Lung (tissue), 12 donors: Measurements from ENCODE around the gene EHD1. TPM values are rescaled to one million over a fixed set of nuclear protein-coding genes. Genes with fewer than 3 reads are reported as not detected.

Experiments used
- ATAC-seq: fragments of 200-7000 bp; cut with Tn5 transposase; one replicate; pipeline ENCODE4 v1.9.1; 2020; ENCODE audit warnings: moderate number of reproducible peaks; ENCODE audit not compliant: insufficient read depth, low FRiP score
- DNase-seq, 3 donors: peaks; one replicate each; pipeline ENCODE4 v3.0.0-alpha.2; 2013 to 2017
- H3K27ac ChIP-seq, 2 donors: one replicate each; pipeline ENCODE4 v1.5.1; 2013; ENCODE audit warnings: mild to moderate bottlenecking in 2 of 2, moderate library complexity in 2 of 2, control low read depth in 1 of 2, inconsistent platforms in 1 of 2, low read depth in 1 of 2, low read length in 1 of 2
- H3K27me3 ChIP-seq, 3 donors: one replicate each; pipeline ENCODE4 v1.5.1; 2013; ENCODE audit warnings: low read length in 2 of 3; ENCODE audit not compliant: control insufficient read depth in 3 of 3, insufficient read depth in 3 of 3
- H3K36me3 ChIP-seq, 4 donors: one replicate each; pipeline ENCODE4 v1.5.1; 2013; ENCODE audit warnings: low read length in 4 of 4, mild to moderate bottlenecking in 1 of 4, moderate library complexity in 1 of 4; ENCODE audit not compliant: control insufficient read depth in 4 of 4, insufficient read depth in 4 of 4
- H3K4me1 ChIP-seq, 5 donors: one replicate each; pipeline ENCODE4 v1.5.1; 2013; ENCODE audit warnings: low read length in 5 of 5, mild to moderate bottlenecking in 2 of 5, moderate library complexity in 1 of 5; ENCODE audit not compliant: control insufficient read depth in 5 of 5, insufficient read depth in 5 of 5
- H3K4me3 ChIP-seq: one replicate; pipeline ENCODE4 v1.5.1; 2013; ENCODE audit warnings: mild to moderate bottlenecking, control low read depth, moderate library complexity
- H3K9ac ChIP-seq, 2 donors: one replicate each; pipeline ENCODE4 v1.5.1; 2013; ENCODE audit warnings: low read length in 2 of 2, control low read depth in 1 of 2; ENCODE audit not compliant: insufficient read depth in 1 of 2
- H3K9me3 ChIP-seq, 4 donors: one replicate each; pipeline ENCODE4 v1.5.1; 2013; ENCODE audit warnings: low read length in 3 of 4, mild to moderate bottlenecking in 1 of 4, moderate library complexity in 1 of 4; ENCODE audit not compliant: control insufficient read depth in 4 of 4, insufficient read depth in 3 of 4
- WGBS, 2 donors: extraction: QIAGEN DNeasy Blood & Tissue Kit; methylation state at CpG; one replicate each; pipeline ENCODE4 v1.1.7; 2013; 5-methylcytosine and 5-hydroxymethylcytosine counted together
- polyA plus RNA-seq, 2 donors: library from polyadenylated mRNA; stranded (reverse); fragments of 200-250 nt; gene quantifications; one replicate each; pipeline ENCODE4 v1.2.1, GENCODE V29; 2013
- total RNA-seq, 2 donors: library from RNA; depleted of rRNA in 1 of 2; stranded (reverse); fragments of >200 nt in 1 of 2; gene quantifications; one replicate each; pipeline ENCODE4 v1.2.1, GENCODE V29; 2014 to 2021
- TF ChIP-seq, protein P1 (sequence below): IDR thresholded peaks from 2 replicates; pipeline ENCODE4 v1.5.1; 2012; ENCODE audit warnings: mild to moderate bottlenecking; ENCODE audit errors: control extremely low read depth, extremely low read depth
- donor health status: control.
- donor health status: control.
- donor health status: Bipolar disorder and iron deficiency.
- donor health status: healthy.
- donor health status: DM: yes; HTN: yes; CAD: no.

EHD1 gene
- total and polyA plus RNA-seq, 4 donors: 42.1 to 144 (median 105) TPM

DNA sequence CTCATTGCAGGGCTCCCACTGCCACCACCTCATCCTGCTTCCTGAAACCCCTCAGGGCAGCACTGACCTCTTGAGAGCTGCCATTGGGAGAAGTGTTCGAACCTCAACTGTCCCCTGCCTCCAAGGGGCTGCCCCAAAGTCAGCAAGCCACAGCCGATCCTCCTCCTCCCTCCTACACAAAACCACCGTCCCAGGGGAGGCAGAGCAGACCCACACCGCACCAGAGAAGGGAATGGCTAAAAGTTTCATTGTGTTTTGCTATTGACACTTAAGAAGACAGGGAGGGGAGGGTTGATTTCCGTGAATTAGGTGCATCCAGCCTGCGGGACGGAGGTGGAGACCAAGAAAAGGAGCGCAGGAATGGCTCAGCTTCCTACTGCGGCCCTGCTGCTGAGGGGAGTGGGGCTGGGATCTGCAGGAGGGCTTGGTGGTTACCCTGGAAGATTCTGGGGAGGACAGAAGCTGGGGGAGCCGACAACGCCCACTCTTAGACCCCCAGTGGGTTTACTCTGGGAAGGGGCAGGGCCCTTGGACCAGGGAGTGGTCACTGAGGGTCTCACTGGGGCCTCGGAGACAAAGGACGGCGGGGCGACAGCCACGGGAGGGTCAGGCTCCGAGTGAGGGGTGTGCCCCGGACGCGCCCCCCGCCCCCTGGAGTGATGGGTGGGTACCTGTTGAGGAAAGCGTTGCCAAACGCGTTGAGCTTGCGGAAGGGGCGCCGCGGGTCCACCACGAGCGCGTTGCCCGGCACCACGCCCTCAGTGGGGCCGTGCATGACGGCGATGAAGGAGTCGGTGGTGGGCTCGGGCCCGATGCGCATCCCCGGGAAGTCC, 815 bp downstream of the EHD1 start:
- peak overlapping the region; percentile 69 to 90 for H3K27ac ChIP-seq
- DNase-seq (no peak), ATAC-seq (no peak)
- H3K4me3 ChIP-seq: peak overlapping the region; percentile 93
- H3K27me3 ChIP-seq: no peaks in the 10 kb centered on the region
- H3K36me3 ChIP-seq: peaks cover 4 to 26% (median 12%) of the 10 kb centered on the region in 4 donors
- WGBS, 2 donors: 1 to 2% methylated on average over 41 of the region's 41 CpGs
- peaks cover 2 to 35% (median 13%) of the 10 kb centered on the region in 5 donors for H3K4me1 ChIP-seq
- no peaks in the 10 kb centered on the region for H3K9me3 ChIP-seq
- peak overlapping the region; percentile 30 to 51 for H3K9ac ChIP-seq
- TF ChIP-seq, protein P1, sequence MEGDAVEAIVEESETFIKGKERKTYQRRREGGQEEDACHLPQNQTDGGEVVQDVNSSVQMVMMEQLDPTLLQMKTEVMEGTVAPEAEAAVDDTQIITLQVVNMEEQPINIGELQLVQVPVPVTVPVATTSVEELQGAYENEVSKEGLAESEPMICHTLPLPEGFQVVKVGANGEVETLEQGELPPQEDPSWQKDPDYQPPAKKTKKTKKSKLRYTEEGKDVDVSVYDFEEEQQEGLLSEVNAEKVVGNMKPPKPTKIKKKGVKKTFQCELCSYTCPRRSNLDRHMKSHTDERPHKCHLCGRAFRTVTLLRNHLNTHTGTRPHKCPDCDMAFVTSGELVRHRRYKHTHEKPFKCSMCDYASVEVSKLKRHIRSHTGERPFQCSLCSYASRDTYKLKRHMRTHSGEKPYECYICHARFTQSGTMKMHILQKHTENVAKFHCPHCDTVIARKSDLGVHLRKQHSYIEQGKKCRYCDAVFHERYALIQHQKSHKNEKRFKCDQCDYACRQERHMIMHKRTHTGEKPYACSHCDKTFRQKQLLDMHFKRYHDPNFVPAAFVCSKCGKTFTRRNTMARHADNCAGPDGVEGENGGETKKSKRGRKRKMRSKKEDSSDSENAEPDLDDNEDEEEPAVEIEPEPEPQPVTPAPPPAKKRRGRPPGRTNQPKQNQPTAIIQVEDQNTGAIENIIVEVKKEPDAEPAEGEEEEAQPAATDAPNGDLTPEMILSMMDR: no peak

DNA sequence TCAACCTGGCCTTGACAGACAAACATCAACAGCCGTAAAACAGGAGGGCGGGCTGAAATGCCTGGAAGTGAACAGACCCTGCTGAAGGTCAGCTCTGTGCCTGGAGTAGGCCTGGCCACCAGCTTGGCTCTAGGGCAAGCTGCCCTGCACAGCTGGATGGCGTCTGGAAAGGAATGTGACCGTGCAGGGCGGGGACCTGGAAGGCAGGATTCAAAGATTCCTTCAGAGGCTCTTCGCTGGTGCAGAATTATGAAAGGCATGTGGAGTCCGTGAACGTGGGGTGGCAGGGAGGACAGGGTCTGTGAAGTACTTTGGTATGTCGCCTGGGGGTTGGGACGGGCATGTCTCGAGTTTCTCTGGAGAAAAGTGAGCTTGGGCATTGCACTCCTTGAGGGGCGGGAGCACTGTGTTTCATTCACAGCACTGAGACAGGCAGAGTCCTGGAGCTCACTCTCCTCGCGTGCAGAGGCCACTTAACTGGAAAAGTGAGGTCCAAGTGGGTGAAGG, 1.5 kb downstream of the EHD1 start:
- Histone ChIP-seq H3K9me3 (no peaks in the 10 kb centered on the region), H3K36me3 (peaks cover 4 to 28% (median 13%) of the 10 kb centered on the region in 4 donors), H3K4me3 (peak overlapping the region; percentile 93), H3K27ac (peak overlapping the region; percentile 69 to 90), H3K27me3 (no peaks in the 10 kb centered on the region), H3K9ac (peak overlapping the region in 1 of 2 donors; percentile 30), H3K4me1 (peaks cover 2 to 36% (median 14%) of the 10 kb centered on the region in 5 donors)
- ATAC-seq (no peak), DNase-seq (peak; percentile 48 to 64 (median 61))
- 31 to 64% methylated on average over 14 of the region's 14 CpGs for WGBS, 2 donors
- TF ChIP-seq, protein P1: no peak

DNA sequence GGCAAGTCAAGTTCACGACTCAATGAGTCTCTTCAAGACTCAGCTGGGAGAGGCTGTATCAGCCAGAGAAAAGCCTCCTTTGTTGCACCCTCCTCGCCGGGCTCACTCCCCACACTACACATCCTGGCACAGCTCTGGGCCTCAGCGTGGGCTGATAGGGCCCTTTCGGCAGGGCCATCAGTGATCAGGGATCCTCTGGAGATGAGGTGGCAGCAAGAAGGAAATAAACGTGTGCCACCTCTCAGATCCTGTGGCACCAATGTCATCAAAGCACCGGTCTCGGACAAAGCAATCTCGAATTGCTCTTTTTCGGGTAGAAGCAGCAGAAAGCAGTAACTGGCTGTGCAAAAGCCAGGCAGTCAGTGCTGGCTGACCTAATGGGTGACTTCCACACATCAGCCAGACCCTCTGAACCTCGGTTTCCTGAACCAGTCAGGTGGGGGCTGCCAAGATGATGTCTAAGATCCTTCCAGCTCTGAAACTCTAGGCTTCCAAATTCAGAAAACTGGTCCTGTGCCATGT, 2.1 kb downstream of the EHD1 start:
- TF ChIP-seq, protein P1: no peak
- peaks cover 4 to 28% (median 17%) of the 10 kb centered on the region in 4 donors for H3K36me3 ChIP-seq
- H3K27me3 ChIP-seq: no peaks in the 10 kb centered on the region
- peak overlapping the region in 1 of 2 donors; percentile 38 for H3K9ac ChIP-seq
- H3K4me3 ChIP-seq: peak overlapping the region; percentile 93
- peaks cover 0 to 3% (median 0%) of the 10 kb centered on the region in 4 donors for H3K9me3 ChIP-seq
- WGBS, 2 donors: 41 to 43% methylated on average over 11 of the region's 11 CpGs
- H3K27ac ChIP-seq: peak overlapping the region; percentile 69 to 90
- no peak for ATAC-seq
- peaks cover 6 to 42% (median 19%) of the 10 kb centered on the region in 5 donors for H3K4me1 ChIP-seq
- DNase-seq: no peak
